HG03025 (cell line): ENCODE results near the gene AADACL4.
"Not testable (repeated sequence)": the region's sequence is repeated elsewhere in the genome, so short reads cannot be mapped to it uniquely, and the experiment has no call there.

Experiments used
- ATAC-seq: cut with Tn5 transposase; IDR thresholded peaks from one replicate; pipeline ENCODE4 v1.9.1; 2021; ENCODE audit warnings: mild to moderate bottlenecking, moderate library complexity; ENCODE audit not compliant: unreplicated experiment, low FRiP score

The AADACL4 gene

GRCh38 chr1:12626888-12627287 is 17.0 kb upstream of the AADACL4 start:
- ATAC-seq = no peak

- no peak for ATAC-seq
These were observed 16.6 kb upstream of the AADACL4 start for GRCh38 chr1:12627296-12627695.

DNA sequence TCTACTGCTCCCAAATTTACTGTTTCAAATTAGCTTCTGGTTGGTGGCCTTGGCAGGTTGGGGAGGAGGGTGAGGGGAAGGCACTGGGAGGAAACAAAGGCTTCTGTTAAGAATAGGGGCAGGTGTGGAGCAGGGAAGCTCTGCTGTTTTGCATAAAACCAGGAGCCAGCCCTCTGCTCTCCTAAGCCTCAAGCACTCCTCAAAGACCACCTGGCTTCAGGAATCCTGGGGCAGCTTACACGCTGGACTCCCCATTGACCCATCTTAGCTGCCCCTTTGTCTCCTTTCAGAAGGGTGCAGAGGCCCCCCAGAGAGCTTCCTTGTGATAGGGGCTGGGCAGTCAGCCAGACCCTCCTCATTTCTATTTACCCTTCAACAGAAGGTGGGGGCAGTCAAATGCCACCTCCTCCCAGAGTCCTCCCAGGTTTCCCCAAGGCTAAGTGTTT is 14.4 kb upstream of the AADACL4 start:
- no peak for ATAC-seq

GRCh38 chr1:12629985-12630760 is 13.7 kb upstream of the AADACL4 start:
- no peak for ATAC-seq

- no peak for ATAC-seq
These were observed 12.8 kb upstream of the AADACL4 start for GRCh38 chr1:12630946-12631530.

- ATAC-seq = no peak
These were observed 12.3 kb upstream of the AADACL4 start for GRCh38 chr1:12631571-12631970.

DNA sequence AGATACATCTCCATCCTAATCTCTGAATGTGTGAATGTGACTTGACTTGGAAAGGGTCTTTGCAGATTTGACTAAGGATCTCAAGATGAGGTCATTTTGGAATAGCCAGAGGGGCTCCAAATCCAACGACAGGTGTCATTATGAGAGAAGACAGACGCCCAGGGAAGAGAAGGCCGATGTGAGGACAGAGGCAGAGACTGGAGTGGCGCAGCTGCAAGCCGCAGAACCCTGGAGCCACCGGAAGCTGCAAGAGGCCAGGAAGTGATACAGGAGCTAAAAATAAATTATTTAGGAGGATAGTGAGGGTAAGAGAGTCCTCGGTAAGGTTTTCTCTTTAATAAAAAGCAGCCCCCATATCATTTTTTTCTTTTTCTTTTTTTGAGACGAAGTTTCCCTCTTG is 9.7 kb upstream of the AADACL4 start:
- ATAC-seq = no peak

DNA sequence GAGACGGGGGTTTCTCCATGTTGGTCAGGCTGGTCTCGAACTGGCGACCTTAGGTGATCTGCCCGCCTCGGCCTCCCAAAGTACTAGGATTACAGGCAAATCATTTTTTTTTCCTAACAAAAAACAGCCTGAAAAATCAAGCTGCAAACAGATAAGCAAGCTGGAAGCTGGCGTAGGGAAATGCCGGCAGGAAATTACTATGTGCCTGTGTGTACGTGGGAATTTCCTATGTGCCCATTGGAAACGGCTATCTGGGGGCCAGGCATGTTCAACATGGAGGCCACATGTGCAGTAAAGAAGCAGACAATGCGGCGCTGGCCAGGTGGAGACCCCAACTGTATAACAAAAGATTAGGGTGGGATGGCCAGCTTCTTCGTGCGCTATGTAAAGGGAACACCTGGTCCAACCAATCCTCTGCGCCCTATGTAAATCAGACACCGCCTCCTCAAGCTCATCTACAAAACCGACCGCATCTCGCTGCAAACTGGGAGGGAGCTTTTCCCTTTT is 9.1 kb upstream of the AADACL4 start:
- ATAC-seq = no peak

DNA sequence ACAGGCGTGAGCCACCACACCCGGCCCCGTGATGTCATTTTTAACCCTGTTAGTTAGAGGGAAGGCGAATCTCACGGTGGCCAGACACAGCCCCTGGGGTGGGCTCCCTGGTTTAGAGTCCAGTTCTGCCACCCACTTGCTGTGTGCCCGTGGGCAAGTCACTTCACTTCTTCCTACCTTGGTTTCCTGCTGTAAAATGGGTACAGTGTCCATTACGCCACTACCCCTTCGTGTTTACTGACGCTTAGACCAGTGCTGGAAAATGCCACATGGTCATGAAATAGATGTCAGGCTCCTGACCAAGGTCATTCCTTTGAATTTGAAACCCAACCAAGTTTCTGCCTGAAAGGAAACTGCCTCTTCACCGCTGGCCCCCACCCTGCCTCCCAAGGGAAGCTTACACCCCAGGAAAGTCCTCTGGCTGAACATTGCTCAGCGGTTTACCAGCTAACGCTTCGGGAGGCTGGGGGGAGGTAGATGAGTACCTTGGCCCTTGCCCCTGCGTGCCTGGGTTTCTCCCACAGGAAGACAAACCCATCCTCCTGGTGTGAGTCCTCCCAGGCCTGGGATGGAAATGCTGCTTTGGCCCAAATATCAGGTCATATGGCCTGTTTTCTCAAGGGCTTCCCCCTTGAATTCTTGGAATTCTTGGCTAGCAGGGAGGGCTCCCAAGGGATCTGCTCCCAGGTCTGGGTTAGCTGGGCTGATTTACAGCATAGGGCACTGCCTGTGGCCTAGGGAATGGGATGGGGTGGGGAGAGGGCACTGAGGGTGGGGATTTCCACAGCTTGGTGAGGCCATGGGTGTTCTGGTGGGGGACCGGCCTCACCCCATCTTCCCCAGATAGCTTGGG is 7.6 kb upstream of the AADACL4 start:
- no peak for ATAC-seq

GRCh38 chr1:12637693-12638092 is 6.2 kb upstream of the AADACL4 start:
- ATAC-seq = no peak

- no peak for ATAC-seq
These were observed 3.5 kb upstream of the AADACL4 start for GRCh38 chr1:12640237-12640957.

GRCh38 chr1:12640958-12641272 is 3.0 kb upstream of the AADACL4 start:
- no peak for ATAC-seq

DNA sequence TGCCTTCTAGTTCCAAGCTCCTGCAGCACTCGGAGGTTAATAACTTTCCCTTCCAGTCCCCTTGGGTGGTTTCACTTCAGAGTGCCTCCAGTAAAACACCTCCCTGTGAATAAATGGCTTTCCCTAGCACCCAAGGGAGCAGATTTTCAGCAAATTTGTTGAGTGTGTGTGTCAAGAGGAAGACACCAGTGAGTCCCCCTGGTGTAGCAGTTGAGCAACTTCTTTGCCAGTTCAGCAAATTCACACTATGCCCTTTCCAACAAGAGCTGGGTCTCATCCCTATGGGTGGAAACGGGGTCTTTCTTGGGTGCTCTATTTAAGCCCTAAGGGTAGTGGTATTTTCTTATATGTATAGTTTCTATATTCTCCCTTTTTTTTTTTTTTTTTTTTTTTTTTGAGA is 806 bp upstream of the AADACL4 start:
- ATAC-seq = no peak

DNA sequence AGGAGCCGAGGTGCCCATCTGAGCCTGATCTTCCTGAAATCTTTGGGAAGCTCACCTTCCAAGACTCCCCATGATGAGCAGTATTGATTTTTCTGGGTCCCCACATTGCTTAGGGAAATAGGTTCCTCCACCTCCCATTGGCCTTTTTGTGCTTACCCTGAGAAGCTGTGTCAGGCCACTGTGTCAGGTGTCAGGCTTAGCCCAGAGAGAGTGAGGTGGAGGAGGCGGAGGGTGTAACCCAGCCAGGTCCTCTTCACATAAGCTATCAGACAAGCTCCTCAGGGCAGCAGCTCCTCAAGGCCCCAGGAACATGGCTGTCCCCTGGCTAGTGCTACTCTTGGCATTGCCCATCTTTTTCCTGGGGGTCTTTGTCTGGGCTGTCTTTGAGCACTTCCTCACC is 352 bp downstream of the AADACL4 start:
- no peak for ATAC-seq

DNA sequence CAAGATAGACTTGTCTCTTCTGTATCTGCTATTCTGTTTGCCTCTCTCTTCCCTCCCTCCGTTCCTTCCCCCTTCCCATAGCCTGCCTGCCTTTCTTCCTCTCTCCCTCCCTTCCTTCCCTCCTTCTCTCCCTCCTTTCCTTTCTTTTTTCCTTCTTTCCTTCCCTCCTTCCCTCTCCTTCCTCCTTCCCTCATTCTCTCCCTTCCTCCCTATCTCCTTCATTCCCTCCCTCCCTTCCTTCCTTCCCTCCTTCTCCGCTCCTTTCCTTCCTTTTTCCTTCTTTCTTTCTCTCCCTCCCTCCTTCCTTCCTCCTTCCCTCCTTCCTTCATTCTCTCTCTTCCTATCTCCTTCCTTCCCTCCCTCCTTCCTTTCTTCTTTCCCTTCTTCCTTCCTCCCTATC is 944 bp downstream of the AADACL4 start:
- no peak for ATAC-seq

GRCh38 chr1:12645401-12645800 is 1.5 kb downstream of the AADACL4 start:
- ATAC-seq = not testable (repeated sequence)

DNA sequence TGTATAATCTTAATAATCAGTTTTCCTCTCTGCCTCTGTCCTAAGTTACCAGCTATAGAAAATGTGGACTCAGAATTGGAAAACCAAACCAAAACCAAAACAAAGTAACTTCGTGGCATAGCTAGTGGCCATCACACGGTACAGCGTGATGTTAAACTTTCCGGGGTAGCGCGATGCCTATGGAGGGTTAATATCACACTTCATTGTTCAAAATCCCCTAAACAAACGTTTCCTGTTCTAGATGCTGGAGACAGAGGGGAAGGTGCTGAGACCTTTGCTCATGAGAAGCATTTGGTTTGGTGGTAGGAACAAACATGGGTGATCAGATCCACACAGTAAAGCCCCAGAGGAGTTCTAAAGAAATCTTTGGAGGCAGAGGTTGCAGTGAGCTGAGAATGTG is 4.9 kb downstream of the AADACL4 start:
- no peak for ATAC-seq

DNA sequence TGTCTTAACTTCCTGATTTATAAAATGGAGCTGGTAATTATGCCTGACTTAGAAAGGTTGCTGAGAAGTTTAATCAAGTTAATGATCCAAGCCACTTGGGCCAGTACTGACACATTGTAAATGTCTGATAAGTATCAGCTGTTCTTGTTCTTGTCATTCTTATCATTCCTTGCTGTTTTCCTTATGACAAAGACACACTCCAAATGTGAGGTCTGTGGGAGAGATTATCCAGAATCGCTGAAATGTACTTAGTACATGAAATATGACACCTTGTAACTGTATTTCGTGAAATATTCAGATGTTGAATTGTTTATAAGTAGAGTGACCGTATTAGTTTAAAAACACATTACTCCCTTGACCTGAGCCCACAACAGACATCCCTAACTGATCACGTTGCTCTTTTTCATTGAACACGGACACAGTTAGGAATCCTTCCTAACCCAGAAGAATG is 6.1 kb downstream of the AADACL4 start:
- no peak for ATAC-seq

- no peak for ATAC-seq
These were observed 10.2 kb downstream of the AADACL4 start for GRCh38 chr1:12654004-12654567.

DNA sequence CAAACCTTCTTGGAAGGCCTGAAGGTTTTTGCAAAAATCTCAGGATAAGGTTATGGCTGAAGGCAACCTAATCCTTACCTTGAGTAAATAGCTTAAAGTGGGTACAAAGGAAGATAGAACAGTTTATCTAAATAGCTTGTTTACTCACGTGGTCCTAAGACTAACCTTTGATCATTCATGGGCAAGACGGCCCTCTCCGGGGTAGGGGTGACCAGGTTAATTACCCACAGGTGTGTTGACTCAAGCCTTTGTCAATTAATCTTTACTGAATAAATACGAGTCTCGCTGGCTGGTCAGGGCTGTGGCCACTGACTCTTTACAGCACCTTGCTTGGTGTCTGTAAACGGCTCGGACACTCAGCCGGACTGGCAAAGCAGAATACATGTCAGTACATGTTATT is 10.8 kb downstream of the AADACL4 start:
- no peak for ATAC-seq
